ENCODE results near the gene ENOX2. TPM values are rescaled to one million over a fixed set of nuclear protein-coding genes. Genes with fewer than 3 reads are reported as not detected.

Gene ENOX2, protein sequence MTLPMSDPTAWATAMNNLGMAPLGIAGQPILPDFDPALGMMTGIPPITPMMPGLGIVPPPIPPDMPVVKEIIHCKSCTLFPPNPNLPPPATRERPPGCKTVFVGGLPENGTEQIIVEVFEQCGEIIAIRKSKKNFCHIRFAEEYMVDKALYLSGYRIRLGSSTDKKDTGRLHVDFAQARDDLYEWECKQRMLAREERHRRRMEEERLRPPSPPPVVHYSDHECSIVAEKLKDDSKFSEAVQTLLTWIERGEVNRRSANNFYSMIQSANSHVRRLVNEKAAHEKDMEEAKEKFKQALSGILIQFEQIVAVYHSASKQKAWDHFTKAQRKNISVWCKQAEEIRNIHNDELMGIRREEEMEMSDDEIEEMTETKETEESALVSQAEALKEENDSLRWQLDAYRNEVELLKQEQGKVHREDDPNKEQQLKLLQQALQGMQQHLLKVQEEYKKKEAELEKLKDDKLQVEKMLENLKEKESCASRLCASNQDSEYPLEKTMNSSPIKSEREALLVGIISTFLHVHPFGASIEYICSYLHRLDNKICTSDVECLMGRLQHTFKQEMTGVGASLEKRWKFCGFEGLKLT
- total RNA-seq (ENCODE audit: unreplicated experiment), result 15.4 TPM
- long read RNA-seq, full-length matches to known transcripts, result 2 of 6 reads
- long read RNA-seq, partial matches to known transcripts, result 0 of 6 reads
- long read RNA-seq, other reads (novel, unspliced or antisense), result 4 of 6 reads

DNA sequence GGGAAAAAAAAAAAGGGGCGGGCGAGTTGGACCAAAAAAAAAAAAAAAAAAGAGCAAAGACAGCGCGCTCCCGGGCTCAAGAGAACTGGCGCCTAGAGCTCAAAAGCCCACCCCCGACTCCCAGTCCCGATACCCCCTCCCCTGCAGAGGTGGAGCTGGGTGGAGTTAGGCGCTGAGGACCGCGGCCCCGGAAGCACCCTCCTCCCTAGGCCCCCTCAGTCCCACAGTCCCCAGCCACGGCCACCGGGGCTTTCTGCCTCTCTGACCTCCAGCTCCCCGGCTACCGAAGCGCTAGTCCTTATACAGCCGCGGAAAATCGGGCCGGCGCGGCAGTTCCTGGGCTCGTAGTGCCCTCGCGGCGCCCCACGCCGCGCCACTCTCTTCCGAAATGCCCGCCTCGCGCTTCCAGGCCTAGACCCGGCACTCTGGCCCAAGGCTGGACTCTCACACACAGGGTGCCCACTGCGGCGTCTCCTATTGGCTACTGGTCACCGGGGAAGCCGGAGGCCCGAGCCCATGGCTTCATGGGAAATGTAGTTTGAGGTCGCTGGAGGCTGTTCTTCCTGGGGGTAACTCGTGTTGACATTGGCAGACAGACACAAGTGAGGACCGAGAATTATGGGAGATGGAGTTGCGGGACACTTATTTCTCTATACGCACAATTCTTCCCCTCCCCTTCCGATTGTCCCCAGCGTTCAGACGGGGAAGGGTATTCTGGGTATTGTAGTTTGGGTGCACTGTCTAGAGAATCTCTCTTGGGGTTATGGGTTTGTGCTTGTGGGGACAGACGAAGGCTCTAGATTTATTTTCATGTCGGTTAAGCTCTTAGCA lies at the start of gene ENOX2:
Gene ENOX2 (minus strand): TSS at position 427 of the 831 bp plus-strand sequence. CDS start 199,993 bp downstream, outside the sequence.
- Mint-ChIP-seq H3K4me3 (ENCODE audit: unreplicated experiment) (no peak within 1 kb of the TSS), H3K4me1 (ENCODE audit: low read depth, unreplicated experiment) (peaks cover 4% of the 10 kb centered on the region), H3K27ac (ENCODE audit: unreplicated experiment) (peak within 1 kb of the TSS; percentile 38), H3K27me3 (ENCODE audit: unreplicated experiment) (no peaks in the 10 kb centered on the region), H3K9me3 (ENCODE audit: unreplicated experiment) (peaks cover 4% of the 10 kb centered on the region), H3K36me3 (ENCODE audit: unreplicated experiment) (no peaks in the 10 kb centered on the region)
- peak; percentile 82 for DNase-seq
- TF ChIP-seq, protein P1, sequence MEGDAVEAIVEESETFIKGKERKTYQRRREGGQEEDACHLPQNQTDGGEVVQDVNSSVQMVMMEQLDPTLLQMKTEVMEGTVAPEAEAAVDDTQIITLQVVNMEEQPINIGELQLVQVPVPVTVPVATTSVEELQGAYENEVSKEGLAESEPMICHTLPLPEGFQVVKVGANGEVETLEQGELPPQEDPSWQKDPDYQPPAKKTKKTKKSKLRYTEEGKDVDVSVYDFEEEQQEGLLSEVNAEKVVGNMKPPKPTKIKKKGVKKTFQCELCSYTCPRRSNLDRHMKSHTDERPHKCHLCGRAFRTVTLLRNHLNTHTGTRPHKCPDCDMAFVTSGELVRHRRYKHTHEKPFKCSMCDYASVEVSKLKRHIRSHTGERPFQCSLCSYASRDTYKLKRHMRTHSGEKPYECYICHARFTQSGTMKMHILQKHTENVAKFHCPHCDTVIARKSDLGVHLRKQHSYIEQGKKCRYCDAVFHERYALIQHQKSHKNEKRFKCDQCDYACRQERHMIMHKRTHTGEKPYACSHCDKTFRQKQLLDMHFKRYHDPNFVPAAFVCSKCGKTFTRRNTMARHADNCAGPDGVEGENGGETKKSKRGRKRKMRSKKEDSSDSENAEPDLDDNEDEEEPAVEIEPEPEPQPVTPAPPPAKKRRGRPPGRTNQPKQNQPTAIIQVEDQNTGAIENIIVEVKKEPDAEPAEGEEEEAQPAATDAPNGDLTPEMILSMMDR (IDR thresholded peaks at IDR 0.05; ENCODE audit: partially characterized antibody, unreplicated experiment), result no peak

DNA sequence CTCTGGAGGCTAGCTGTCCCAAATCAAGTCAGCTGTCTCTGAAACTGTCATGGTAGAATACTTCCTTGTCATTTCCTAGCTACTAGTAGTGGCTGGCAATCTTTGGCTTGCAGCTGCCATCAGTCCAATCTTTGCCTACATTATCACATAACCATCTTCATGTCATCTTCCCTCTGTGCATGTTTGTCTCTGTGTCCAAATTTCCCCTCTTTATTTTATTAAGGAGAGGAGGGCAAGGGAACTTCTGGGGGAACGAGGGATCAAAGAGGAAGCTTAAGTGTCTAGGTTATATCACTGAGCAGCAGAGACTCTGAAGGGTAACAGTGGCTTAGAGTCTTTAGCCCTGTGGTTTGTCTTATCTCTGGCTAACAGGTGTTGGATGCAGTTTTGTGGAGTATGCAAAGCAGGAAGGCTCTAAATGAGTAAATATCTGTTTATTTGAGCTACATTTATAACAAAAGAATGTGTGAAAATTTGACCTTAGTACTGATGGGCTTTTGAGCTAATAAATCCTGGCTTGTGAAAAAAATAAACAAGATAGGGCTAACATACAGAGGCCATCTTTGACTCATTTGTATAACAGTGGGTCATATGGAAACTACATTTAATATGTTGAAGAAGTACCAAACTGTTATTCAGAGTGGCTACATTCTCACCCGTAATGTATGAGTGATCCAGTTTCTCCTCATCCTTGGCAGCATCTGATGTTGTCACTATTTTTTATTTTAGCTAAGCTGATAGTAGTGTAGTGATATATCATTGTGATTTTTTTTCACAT lies 49.4 kb upstream of the ENOX2 start:
- no peaks in the 10 kb centered on the region for H3K4me1 Mint-ChIP-seq (ENCODE audit: low read depth, unreplicated experiment)
- TF ChIP-seq, protein P1 (IDR thresholded peaks at IDR 0.05; ENCODE audit: partially characterized antibody, unreplicated experiment), result no peak
- no peak for DNase-seq
- no peaks in the 10 kb centered on the region for H3K9me3 Mint-ChIP-seq (ENCODE audit: unreplicated experiment)
- no peak overlapping the region for H3K4me3 Mint-ChIP-seq (ENCODE audit: unreplicated experiment)
- peaks cover 3% of the 10 kb centered on the region for H3K36me3 Mint-ChIP-seq (ENCODE audit: unreplicated experiment)
- H3K27me3 Mint-ChIP-seq (ENCODE audit: unreplicated experiment), result peaks cover 2% of the 10 kb centered on the region
- no peak overlapping the region for H3K27ac Mint-ChIP-seq (ENCODE audit: unreplicated experiment)

DNA sequence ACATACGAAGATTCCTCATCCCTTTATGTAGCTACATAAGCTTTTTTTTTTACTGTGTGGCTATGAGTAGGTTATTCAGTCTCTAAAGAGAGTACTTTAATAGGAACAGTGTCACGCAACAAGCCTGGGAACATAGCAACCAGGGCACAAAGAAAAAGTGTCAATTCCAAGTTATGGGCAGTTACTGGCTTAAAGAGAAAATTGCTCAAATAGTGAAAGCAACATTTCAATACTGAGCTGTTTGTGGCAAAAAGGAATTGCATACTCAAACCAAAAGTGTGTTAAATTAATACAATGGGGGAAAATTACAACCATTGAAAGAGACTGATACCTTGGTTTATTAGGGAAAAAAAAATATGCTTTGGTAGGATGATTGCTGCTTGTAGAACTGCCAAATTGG lies 41.2 kb upstream of the ENOX2 start:
- no peaks in the 10 kb centered on the region for H3K4me1 Mint-ChIP-seq (ENCODE audit: low read depth, unreplicated experiment)
- no peak overlapping the region for H3K27ac Mint-ChIP-seq (ENCODE audit: unreplicated experiment)
- no peaks in the 10 kb centered on the region for H3K27me3 Mint-ChIP-seq (ENCODE audit: unreplicated experiment)
- H3K9me3 Mint-ChIP-seq (ENCODE audit: unreplicated experiment), result no peaks in the 10 kb centered on the region
- TF ChIP-seq, protein P1 (IDR thresholded peaks at IDR 0.05; ENCODE audit: partially characterized antibody, unreplicated experiment), result no peak
- DNase-seq, result no peak
- H3K4me3 Mint-ChIP-seq (ENCODE audit: unreplicated experiment), result no peak overlapping the region
- peaks cover 8% of the 10 kb centered on the region for H3K36me3 Mint-ChIP-seq (ENCODE audit: unreplicated experiment)

DNA sequence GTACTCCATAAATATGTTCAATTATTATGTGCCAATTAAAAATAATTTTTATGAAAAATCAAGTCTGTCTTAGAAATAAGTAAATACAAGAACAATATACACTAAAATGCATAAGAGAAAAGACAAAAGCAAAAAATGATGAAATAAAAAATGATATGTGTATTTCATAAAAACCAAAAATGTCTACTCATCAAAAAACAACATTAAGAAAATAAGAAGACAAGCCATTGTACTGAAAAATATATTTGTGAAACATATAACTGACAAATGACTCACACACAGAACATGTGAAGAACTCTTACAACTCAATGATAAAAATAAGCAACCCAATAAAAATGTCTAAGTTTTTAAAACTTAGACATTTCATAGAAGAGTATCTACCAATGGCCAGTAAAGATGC lies 34.1 kb upstream of the ENOX2 start:
- no peak overlapping the region for H3K4me3 Mint-ChIP-seq (ENCODE audit: unreplicated experiment)
- no peaks in the 10 kb centered on the region for H3K9me3 Mint-ChIP-seq (ENCODE audit: unreplicated experiment)
- H3K36me3 Mint-ChIP-seq (ENCODE audit: unreplicated experiment), result no peaks in the 10 kb centered on the region
- H3K27me3 Mint-ChIP-seq (ENCODE audit: unreplicated experiment), result no peaks in the 10 kb centered on the region
- H3K4me1 Mint-ChIP-seq (ENCODE audit: low read depth, unreplicated experiment), result no peaks in the 10 kb centered on the region
- no peak overlapping the region for H3K27ac Mint-ChIP-seq (ENCODE audit: unreplicated experiment)
- TF ChIP-seq, protein P1 (IDR thresholded peaks at IDR 0.05; ENCODE audit: partially characterized antibody, unreplicated experiment), result no peak
- DNase-seq, result no peak

Data from glutamatergic neuron (in vitro differentiated cells).